GM21737 (cell line): ENCODE results near the gene BMP6.

Experiments used
- ATAC-seq: cut with Tn5 transposase; IDR thresholded peaks from one replicate; pipeline ENCODE4 v1.9.1; 2021; ENCODE audit warnings: mild to moderate bottlenecking, moderate library complexity; ENCODE audit not compliant: unreplicated experiment

The BMP6 gene

GRCh38 chr6:7719364-7719850 is 6.5 kb upstream of the BMP6 start:
- no peak for ATAC-seq

GRCh38 chr6:7720346-7720745 is 5.6 kb upstream of the BMP6 start:
- no peak for ATAC-seq

- ATAC-seq = no peak
These were observed 4.2 kb upstream of the BMP6 start for GRCh38 chr6:7721649-7722048.

GRCh38 chr6:7723041-7723447 is 2.9 kb upstream of the BMP6 start:
- no peak for ATAC-seq

GRCh38 chr6:7723554-7723953 is 2.3 kb upstream of the BMP6 start:
- ATAC-seq = no peak

- ATAC-seq = no peak
These were observed 487 bp upstream of the BMP6 start for GRCh38 chr6:7725412-7725811.

- ATAC-seq = peak; percentile 24
These were observed 652 bp downstream of the BMP6 start for GRCh38 chr6:7726416-7727085.

- peak; percentile 7 for ATAC-seq
These were observed 1.4 kb downstream of the BMP6 start for GRCh38 chr6:7727086-7727945.

- no peak for ATAC-seq
These were observed 2.3 kb downstream of the BMP6 start for GRCh38 chr6:7727946-7728854.

- ATAC-seq = no peak
These were observed 3.1 kb downstream of the BMP6 start for GRCh38 chr6:7728855-7729590.

- no peak for ATAC-seq
These were observed 4.3 kb downstream of the BMP6 start for GRCh38 chr6:7730001-7730783.

- ATAC-seq = no peak
These were observed 4.9 kb downstream of the BMP6 start for GRCh38 chr6:7730784-7731227.

- no peak for ATAC-seq
These were observed 5.4 kb downstream of the BMP6 start for GRCh38 chr6:7731294-7731693.

- ATAC-seq = no peak
These were observed 6.3 kb downstream of the BMP6 start for GRCh38 chr6:7732228-7732627.

- no peak for ATAC-seq
These were observed 8.9 kb downstream of the BMP6 start for GRCh38 chr6:7734707-7735383.

GRCh38 chr6:7737106-7737505 is 11.2 kb downstream of the BMP6 start:
- no peak for ATAC-seq

- ATAC-seq = no peak
These were observed 12.0 kb downstream of the BMP6 start for GRCh38 chr6:7737867-7738266.

- ATAC-seq = no peak
These were observed 16.4 kb downstream of the BMP6 start for GRCh38 chr6:7742223-7742785.

- no peak for ATAC-seq
These were observed 20.0 kb downstream of the BMP6 start for GRCh38 chr6:7745942-7746341.
